Epithelial cell of esophagus (primary cell): ENCODE data around the gene UBE3D.

ENCODE experiments used
- DNase-seq: peaks from one replicate; pipeline ENCODE4 v3.0.0; 2010; ENCODE audit warnings: low read depth
- H3K4me3 ChIP-seq: 2 replicates; pipeline ENCODE4 v1.5.1; 2011; ENCODE audit warnings: mild to moderate bottlenecking, low read length, control low read depth
- CTCF ChIP-seq: IDR thresholded peaks from 2 replicates; pipeline ENCODE4 v1.5.1; 2011; ENCODE audit warnings: low read depth, mild to moderate bottlenecking, low read length, control low read depth, inconsistent platforms; ENCODE audit not compliant: insufficient read depth; ENCODE audit errors: missing control alignments

The UBE3D gene

GRCh38 chr6:82968708-82969107, 96.9 kb downstream of the UBE3D start:
- H3K4me3 ChIP-seq = no peak overlapping the region
- no peak for DNase-seq
- TF ChIP-seq CTCF = no peak

DNA sequence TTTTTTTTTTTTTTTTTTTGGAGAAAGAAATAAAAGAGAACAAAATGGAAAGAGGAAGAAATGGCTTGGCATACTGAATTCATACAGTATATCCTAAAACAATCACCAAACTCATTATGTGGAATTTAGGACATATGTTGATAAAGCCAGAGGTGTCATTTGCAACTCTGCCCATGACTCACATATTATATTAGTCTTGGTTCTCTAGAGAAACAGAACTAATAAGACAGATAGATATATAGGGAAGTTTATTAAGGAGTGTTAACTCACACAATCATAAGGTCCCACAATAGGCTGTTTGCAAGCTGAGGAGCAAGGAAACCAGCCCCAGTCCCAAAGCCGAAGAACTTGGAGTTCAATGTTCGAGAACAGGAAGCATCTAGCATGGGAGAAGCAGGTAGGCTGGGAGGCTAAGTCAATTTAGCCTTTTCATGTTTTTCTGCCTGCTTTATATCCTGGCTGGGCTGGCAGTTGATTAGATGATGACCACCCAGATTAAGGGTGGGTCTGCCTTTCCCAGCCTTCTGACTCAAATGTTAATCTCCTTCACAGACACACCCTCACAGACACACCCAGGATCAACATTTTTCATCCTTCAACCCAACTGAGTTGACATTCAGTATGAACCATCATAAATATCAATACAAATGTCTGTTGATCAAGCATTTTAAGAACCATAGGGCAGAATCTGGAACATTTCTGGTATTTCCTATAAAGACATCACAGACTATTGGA, 102.3 kb downstream of the UBE3D start:
- peak; percentile 59 for DNase-seq
- no peak overlapping the region for H3K4me3 ChIP-seq
- no peak for TF ChIP-seq CTCF

DNA sequence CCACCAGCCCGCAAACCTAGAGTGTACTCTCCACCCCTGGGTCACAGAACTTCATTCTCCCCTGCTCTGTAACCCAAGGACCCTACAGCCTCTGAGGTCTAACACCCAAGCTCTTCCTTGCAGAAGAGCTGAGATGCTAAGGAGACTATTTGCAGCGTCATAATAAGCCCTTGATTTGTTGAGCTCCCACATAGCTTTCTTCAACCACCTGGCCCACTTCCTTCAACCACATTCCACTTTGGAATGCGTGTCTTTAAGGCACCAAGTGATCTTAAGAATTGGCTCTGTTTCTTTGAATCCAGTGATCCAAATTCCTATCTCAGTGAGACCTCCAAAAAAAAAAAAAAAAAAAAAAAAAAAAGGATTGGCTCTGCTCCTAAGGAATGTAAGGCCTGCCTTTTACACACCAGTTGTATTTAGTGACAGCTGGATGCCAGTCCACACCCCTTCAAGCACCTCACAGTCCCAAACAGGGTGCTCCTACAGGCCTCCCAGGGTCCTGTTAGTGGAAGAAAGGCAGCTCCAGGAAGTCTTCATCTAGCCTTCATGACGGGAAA, 106.2 kb downstream of the UBE3D start:
- no peak for DNase-seq
- no peak for TF ChIP-seq CTCF
- H3K4me3 ChIP-seq = no peak overlapping the region

GRCh38 chr6:82958551-82958950, 107.1 kb downstream of the UBE3D start:
- DNase-seq = no peak
- TF ChIP-seq CTCF = no peak
- H3K4me3 ChIP-seq = no peak overlapping the region

DNA sequence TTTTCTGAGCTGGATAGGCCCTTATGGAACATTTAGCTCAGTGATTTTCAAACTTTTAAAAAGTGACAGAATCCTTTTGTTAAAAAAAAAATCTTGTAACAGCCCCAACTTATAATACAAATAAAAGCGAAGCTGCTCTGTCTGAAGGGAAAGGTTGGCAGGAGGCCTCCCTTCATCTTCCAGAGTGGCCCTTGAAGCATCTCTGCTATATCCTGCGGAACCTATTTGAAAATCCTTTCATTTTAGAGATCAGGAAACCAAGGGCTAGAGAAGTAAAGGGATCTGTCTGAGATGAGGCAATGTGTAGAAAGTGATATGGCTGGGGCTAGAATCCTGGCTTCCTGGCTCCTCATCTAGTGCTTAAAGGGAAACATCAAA, 107.8 kb downstream of the UBE3D start:
- no peak overlapping the region for H3K4me3 ChIP-seq
- no peak for DNase-seq
- TF ChIP-seq CTCF = no peak

DNA sequence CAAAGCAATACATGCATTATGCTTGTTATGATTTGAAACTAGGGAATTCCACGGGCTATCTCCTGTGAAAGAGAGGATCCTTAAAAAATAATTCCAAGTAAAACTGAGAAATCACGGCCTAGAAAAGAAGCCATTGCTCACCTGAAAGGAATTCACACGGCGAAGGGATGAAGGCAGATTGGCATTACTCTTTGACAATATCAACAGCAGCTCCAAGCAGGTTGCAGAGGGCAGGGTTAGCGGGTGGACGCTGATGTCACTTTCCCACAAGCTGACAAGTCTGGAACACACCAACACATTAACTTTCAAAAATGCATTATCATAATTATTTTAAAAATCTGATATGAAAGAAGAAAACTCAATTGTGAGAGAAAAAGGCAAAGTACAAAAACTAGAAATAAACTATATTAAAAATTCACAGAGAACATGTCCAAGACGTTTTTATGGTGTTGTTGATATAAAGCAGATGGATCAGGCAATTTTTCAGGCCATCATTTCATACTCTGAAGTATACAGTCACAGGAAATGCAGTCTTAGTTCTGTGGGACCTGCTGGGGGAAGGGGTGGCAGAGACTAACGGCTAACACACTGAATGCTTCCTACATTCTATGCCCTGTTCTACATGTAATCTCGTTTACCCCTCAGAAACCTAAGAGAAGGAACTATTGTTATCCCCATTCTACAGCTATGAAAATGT, 108.3 kb downstream of the UBE3D start:
- no peak overlapping the region for H3K4me3 ChIP-seq
- no peak for TF ChIP-seq CTCF
- DNase-seq = no peak

- peak; percentile 70 for DNase-seq
- no peak overlapping the region for H3K4me3 ChIP-seq
- no peak for TF ChIP-seq CTCF
These were observed 109.8 kb downstream of the UBE3D start for GRCh38 chr6:82955841-82956240.
